ENCODE data around the gene ZNF823. TPM values are rescaled to one million over a fixed set of nuclear protein-coding genes. Genes with fewer than 3 reads are reported as not detected.

The ZNF823 gene
- total and polyA plus RNA-seq, 9 of the 15 experiments (the other 6 are each of a cell fraction or from before 2014, with no cell fraction given) = 4.0 to 13.4 (median 6.1) TPM

GRCh38 chr19:11766597-11767591 is 28.1 kb upstream of the ZNF823 start, which contains the start of gene ZNF441 (continued):
- no peak for TF ChIP-seq RREB1 (CRISPR knock-in tag; IDR thresholded peaks at IDR 0.05)
- TF ChIP-seq TAL1 (IDR thresholded peaks at IDR 0.05) = no peak
- peak; percentile 76; the same call in 1 of the 2 replicates for TF ChIP-seq CREB3L1 (IDR thresholded peaks at IDR 0.05; ENCODE audit: borderline replicate concordance, low read depth)
- TF ChIP-seq NEUROD1 (IDR thresholded peaks at IDR 0.05; ENCODE audit: borderline replicate concordance, low read depth, low read length, partially characterized antibody) = peak; percentile 32
- no peak for TF ChIP-seq BRD9 (IDR thresholded peaks at IDR 0.05; ENCODE audit: low read depth, partially characterized antibody)
- TF ChIP-seq GATAD2B (IDR thresholded peaks at IDR 0.05; ENCODE audit: borderline replicate concordance) = no peak
- TF ChIP-seq, protein P1, sequence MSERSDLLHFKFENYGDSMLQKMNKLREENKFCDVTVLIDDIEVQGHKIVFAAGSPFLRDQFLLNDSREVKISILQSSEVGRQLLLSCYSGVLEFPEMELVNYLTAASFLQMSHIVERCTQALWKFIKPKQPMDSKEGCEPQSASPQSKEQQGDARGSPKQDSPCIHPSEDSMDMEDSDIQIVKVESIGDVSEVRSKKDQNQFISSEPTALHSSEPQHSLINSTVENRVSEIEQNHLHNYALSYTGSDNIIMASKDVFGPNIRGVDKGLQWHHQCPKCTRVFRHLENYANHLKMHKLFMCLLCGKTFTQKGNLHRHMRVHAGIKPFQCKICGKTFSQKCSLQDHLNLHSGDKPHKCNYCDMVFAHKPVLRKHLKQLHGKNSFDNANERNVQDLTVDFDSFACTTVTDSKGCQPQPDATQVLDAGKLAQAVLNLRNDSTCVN (CRISPR knock-in tag; IDR thresholded peaks at IDR 0.05) = no peak
- TF ChIP-seq, protein P2, sequence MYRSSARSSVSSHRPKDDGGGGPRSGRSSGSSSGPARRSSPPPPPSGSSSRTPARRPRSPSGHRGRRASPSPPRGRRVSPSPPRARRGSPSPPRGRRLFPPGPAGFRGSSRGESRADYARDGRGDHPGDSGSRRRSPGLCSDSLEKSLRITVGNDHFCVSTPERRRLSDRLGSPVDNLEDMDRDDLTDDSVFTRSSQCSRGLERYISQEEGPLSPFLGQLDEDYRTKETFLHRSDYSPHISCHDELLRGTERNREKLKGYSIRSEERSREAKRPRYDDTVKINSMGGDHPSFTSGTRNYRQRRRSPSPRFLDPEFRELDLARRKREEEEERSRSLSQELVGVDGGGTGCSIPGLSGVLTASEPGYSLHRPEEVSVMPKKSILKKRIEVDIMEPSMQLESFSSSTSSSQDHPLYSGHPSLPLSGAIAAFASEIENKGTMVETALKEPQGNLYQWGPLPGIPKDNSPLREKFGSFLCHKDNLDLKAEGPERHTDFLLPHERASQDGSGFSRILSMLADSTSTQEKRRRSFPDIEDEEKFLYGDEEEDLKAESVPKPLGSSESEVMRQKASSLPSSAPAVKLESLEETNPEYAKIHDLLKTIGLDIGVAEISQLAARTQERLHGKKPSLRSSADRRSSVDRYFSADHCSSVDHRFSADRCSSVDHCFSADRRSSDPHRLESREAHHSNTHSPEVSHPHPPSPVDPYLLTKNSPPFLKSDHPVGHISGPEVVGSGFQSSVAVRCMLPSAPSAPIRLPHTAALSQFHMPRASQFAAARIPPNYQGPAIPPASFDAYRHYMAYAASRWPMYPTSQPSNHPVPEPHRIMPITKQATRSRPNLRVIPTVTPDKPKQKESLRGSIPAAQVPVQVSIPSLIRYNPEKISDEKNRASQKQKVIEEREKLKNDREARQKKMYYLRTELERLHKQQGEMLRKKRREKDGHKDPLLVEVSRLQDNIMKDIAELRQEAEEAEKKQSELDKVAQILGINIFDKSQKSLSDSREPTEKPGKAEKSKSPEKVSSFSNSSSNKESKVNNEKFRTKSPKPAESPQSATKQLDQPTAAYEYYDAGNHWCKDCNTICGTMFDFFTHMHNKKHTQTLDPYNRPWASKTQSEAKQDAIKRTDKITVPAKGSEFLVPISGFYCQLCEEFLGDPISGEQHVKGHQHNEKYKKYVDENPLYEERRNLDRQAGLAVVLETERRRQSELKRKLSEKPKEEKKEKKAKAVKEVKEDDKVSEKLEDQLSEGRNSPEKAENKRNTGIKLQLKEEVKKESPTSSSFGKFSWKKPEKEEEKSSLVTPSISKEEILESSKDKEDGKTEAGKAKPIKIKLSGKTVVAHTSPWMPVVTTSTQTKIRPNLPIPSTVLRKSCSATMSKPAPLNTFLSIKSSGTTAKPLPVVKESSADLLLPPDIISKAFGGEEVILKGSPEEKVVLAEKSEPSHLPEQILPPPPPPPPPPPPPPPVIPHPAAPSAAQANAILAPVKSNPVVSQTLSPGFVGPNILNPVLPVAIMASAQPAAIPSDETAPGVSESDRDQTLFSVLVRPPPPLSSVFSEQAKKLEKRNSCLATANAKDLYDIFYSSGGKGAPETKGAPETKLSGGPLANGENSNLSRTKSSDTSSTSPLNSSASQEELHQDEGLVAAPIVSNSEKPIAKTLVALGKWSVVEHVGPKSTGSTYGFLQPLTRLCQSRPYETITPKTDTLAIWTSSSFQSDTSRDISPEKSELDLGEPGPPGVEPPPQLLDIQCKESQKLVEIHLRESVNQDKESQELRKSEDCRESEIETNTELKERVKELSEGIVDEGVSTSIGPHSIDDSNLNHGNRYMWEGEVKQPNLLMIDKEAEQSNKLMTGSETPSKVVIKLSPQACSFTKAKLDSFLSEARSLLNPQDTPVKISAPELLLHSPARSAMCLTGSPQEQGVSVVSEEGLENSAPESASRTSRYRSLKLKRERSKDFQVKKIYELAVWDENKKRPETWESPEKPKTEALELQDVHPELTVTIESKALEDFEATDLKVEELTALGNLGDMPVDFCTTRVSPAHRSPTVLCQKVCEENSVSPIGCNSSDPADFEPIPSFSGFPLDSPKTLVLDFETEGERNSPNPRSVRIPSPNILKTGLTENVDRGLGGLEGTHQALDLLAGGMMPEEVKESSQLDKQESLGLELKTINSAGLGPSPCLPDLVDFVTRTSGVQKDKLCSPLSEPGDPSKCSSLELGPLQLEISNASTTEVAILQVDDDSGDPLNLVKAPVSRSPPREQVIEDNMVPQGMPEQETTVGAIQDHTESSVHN (IDR thresholded peaks at IDR 0.05; ENCODE audit: borderline replicate concordance in 1 of 2, low read depth in 1 of 2) = no peak

All from K562 (cell line).